ENCODE results near the gene MRE11. TPM values are rescaled to one million over a fixed set of nuclear protein-coding genes. Genes with fewer than 3 reads are reported as not detected.

Gene MRE11
- total RNA-seq, 6 donors from 2014 or later = 6.7 to 24.7 (median 16.3) TPM

GRCh38 chr11:94401773-94402265 is 91.8 kb downstream of the MRE11 start:
- Histone ChIP-seq H3K4me1 (peaks cover 4 to 14% (median 7%) of the 10 kb centered on the region in 4 donors), H3K27me3 (peaks cover 0 to 15% (median 9%) of the 10 kb centered on the region in 4 donors), H3K27ac (no peak overlapping the region), H3K4me3 (peak overlapping the region in 1 of 4 donors; percentile 9), H3K9me3 (no peaks in the 10 kb centered on the region), H3K36me3 (no peaks in the 10 kb centered on the region)
- no peak for TF ChIP-seq POLR2AphosphoS5 (IDR thresholded peaks at IDR 0.05)
- TF ChIP-seq EP300 (IDR thresholded peaks at IDR 0.05) = no peak
- no peak for TF ChIP-seq CTCF (IDR thresholded peaks at IDR 0.05)
- no peak for TF ChIP-seq POLR2A (IDR thresholded peaks at IDR 0.05)
- ATAC-seq (ENCODE audit: low FRiP score in 2 of 2) (no peak), DNase-seq (no peak)
- WGBS, 2 donors = 20 to 28% methylated on average over 10 of the region's 10 CpGs

- DNase-seq (peak in 1 of 2 donors; percentile 78), ATAC-seq (ENCODE audit: low FRiP score in 2 of 2) (peak in 1 of 2 donors; percentile 51)
- 5% methylated on average over 22 to 67 of the region's 73 CpGs for WGBS, 2 donors
- Histone ChIP-seq H3K4me1 (peaks cover 4 to 14% (median 7%) of the 10 kb centered on the region in 4 donors), H3K27ac (no peak within 1 kb of the TSS), H3K27me3 (peaks cover 0 to 15% (median 9%) of the 10 kb centered on the region in 4 donors), H3K36me3 (no peaks in the 10 kb centered on the region), H3K9me3 (no peaks in the 10 kb centered on the region), H3K4me3 (peak within 1 kb of the TSS in 3 of 4 donors; percentile 9 to 17 (median 15))
- TF ChIP-seq CTCF (IDR thresholded peaks at IDR 0.05) = no peak
- no peak for TF ChIP-seq POLR2AphosphoS5 (IDR thresholded peaks at IDR 0.05)
- no peak for TF ChIP-seq EP300 (IDR thresholded peaks at IDR 0.05)
- no peak for TF ChIP-seq POLR2A (IDR thresholded peaks at IDR 0.05)
Observed at GRCh38 chr11:94400839-94401772, 92.5 kb downstream of the MRE11 start, which contains the start of gene GPR83. TSS of gene GPR83 (minus strand) at chr11:94401419. CDS start at chr11:94401247, 172 bp downstream.

- Histone ChIP-seq H3K4me1 (peaks cover 4 to 14% (median 7%) of the 10 kb centered on the region in 4 donors), H3K4me3 (no peak overlapping the region), H3K36me3 (no peaks in the 10 kb centered on the region), H3K9me3 (no peaks in the 10 kb centered on the region), H3K27me3 (peaks cover 0 to 15% (median 9%) of the 10 kb centered on the region in 4 donors), H3K27ac (no peak overlapping the region)
- DNase-seq = no peak
- WGBS, 2 donors = 19 to 31% methylated on average over 3 to 4 of the region's 4 CpGs
- no peak for ATAC-seq (ENCODE audit: low FRiP score in 2 of 2)
- TF ChIP-seq EP300 (IDR thresholded peaks at IDR 0.05) (no peak), POLR2A (IDR thresholded peaks at IDR 0.05) (no peak)
Observed at GRCh38 chr11:94400457-94400838, 93.2 kb downstream of the MRE11 start.

- 24 to 33% methylated on average over 4 of the region's 4 CpGs for WGBS, 2 donors
Observed at GRCh38 chr11:94400050-94400449, 93.6 kb downstream of the MRE11 start.

More at GRCh38 chr11:94400050-94400449, 93.6 kb downstream of the MRE11 start:
- no peak for TF ChIP-seq POLR2AphosphoS5 (IDR thresholded peaks at IDR 0.05)
- TF ChIP-seq EP300 (IDR thresholded peaks at IDR 0.05) = no peak
- TF ChIP-seq CTCF (IDR thresholded peaks at IDR 0.05) = no peak
- TF ChIP-seq POLR2A (IDR thresholded peaks at IDR 0.05) = no peak
- no peaks in the 10 kb centered on the region for H3K9me3 ChIP-seq
- peaks cover 4 to 14% (median 7%) of the 10 kb centered on the region in 4 donors for H3K4me1 ChIP-seq
- no peak overlapping the region for H3K27ac ChIP-seq
- ATAC-seq (ENCODE audit: low FRiP score in 2 of 2) (no peak), DNase-seq (no peak)
- H3K27me3 ChIP-seq = peaks cover 0 to 15% (median 9%) of the 10 kb centered on the region in 4 donors
- H3K4me3 ChIP-seq = no peak overlapping the region
- H3K36me3 ChIP-seq = no peaks in the 10 kb centered on the region

All from upper lobe of left lung (tissue), 6 donors.